ENCODE data around the gene OIP5. TPM values are rescaled to one million over a fixed set of nuclear protein-coding genes. Genes with fewer than 3 reads are reported as not detected.

Gene OIP5
- total RNA-seq (2014; rRNA removed; shearing (Covaris generic); ENCODE audit: low replicate concordance): 7.7 and 13.1 TPM in 2 replicates

DNA sequence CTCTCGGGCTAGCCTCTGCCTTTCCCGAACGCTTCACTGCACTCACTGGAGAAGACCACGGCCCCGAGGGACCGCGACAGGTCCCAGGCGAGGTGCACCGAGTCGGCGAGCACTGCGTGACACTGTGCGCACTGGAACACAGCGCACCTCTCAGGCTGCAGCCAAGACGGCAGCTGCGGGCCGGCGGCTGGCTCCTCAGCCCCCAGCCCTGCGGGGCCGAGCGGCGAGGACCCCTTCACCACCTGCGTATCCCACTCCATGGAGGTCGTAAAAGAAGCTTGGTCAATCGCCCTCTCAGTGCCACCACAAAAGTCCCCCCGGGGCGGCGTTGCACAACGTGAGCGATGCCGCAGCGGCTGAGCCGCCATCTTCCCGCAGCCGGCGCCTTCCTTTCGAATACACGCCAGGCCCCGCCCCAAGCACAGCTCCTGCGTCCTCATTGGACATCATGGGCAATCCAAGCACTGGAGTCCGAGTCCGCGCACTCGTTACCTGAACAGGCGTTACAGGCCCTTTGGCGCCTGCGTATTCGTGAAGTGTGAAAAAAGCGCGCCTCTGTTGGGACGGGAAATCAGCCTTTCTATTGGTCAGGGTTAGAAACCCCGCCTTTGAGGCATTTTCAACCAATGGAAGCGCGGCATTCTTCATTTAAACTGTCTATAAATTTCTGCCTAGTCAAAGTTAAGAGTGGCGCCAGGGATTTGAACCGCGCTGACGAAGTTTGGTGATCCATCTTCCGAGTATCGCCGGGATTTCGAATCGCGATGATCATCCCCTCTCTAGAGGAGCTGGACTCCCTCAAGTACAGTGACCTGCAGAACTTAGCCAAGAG, at the start of gene OIP5, which contains the start of gene NUSAP1:
Gene OIP5, minus strand, starts transcription at position 398 of the 832 bp plus-strand sequence. Its CDS starts 30 bp downstream, at position 368.
Gene NUSAP1, plus strand, starts transcription at position 688 of the 832 bp plus-strand sequence. Its CDS starts 77 bp downstream, at position 765.
- Histone ChIP-seq H3K36me3 (ENCODE audit: insufficient read depth, low read length) (peaks cover 5% of the 10 kb centered on the region; the same call in 1 of the 2 replicates), H2AFZ (ENCODE audit: low read length) (peak within 1 kb of the TSS; percentile 66), H3K4me1 (ENCODE audit: low read length) (peaks cover 23% of the 10 kb centered on the region), H3K4me2 (ENCODE audit: low read depth, low read length, poor library complexity, severe bottlenecking) (peak within 1 kb of the TSS; percentile 93), H4K20me1 (ENCODE audit: insufficient read depth, low read depth, low read length) (no peaks in the 10 kb centered on the region), H3K27ac (ENCODE audit: low read length) (peak within 1 kb of the TSS; percentile 88), H3K9me2 (replicated peaks; ENCODE audit: insufficient read depth, low read length) (no peaks in the 10 kb centered on the region), H3K9ac (ENCODE audit: low read length) (peak within 1 kb of the TSS; percentile 90), H3K4me3 (ENCODE audit: low read length) (peak within 1 kb of the TSS; percentile 88), H3K79me2 (ENCODE audit: low read length) (peaks cover 56% of the 10 kb centered on the region), H3K27me3 (ENCODE audit: low read length) (no peaks in the 10 kb centered on the region), H3K9me3 (ENCODE audit: low read length) (no peaks in the 10 kb centered on the region)
- DNase-seq: peak; percentile 100

DNA sequence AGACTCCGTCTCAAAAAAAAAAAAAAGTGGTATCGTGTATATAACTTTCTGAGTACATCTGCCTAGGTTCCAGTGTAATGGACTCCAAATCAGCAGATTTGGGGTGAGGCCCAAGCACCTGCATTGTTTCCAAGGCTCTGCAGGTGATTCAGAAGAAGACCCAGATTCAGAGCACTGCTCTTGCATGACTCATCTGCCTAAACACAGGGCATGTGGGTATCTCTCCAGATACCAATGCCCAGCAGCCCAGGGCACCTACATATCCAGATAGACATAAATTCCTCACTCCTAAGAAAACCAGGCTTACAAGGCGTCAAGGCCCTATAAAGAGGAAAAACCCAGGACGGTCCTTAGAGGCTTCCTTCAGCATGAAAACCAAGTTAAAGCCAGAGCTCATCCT, 45.6 kb upstream of the OIP5 start:
- Histone ChIP-seq H3K79me2 (ENCODE audit: low read length) (0 out of 2 replicates have a peak, but pooled peaks cover 3% of the 10 kb centered on the region), H3K27me3 (ENCODE audit: low read length) (no peaks in the 10 kb centered on the region), H3K9me2 (replicated peaks; ENCODE audit: insufficient read depth, low read length) (no peaks in the 10 kb centered on the region), H3K9ac (ENCODE audit: low read length) (no peak overlapping the region), H3K27ac (ENCODE audit: low read length) (no peak overlapping the region), H3K9me3 (ENCODE audit: low read length) (no peaks in the 10 kb centered on the region), H3K4me2 (ENCODE audit: low read depth, low read length, poor library complexity, severe bottlenecking) (no peak overlapping the region), H3K4me3 (ENCODE audit: low read length) (no peak overlapping the region), H4K20me1 (ENCODE audit: insufficient read depth, low read depth, low read length) (no peaks in the 10 kb centered on the region), H3K36me3 (ENCODE audit: insufficient read depth, low read length) (peaks cover 37% of the 10 kb centered on the region), H3K4me1 (ENCODE audit: low read length) (no peaks in the 10 kb centered on the region), H2AFZ (ENCODE audit: low read length) (no peak overlapping the region)
- DNase-seq: no peak

DNA sequence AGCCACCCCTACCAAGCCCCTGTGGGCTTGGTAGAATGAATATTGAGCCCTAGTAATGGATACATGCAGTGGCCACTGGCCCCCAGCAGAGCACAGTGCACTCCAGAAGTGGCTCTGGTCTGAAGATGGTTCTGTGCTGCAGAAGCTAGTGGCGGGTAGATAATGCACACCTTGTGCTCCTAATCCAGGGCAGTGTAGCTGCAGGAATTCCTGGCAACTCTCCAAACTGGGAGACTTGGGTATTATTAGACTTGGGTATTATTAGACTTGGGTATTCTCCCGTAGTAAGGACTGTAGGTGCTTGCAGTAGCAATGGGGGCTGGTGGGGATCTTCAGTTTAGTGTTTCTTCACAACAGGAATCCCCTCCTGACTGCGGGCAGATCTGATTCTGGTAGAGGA, 35.0 kb upstream of the OIP5 start:
- H2AFZ ChIP-seq (ENCODE audit: low read length): no peak overlapping the region
- H3K36me3 ChIP-seq (ENCODE audit: insufficient read depth, low read length): peaks cover 54% of the 10 kb centered on the region
- H3K9me3 ChIP-seq (ENCODE audit: low read length): no peaks in the 10 kb centered on the region

DNA sequence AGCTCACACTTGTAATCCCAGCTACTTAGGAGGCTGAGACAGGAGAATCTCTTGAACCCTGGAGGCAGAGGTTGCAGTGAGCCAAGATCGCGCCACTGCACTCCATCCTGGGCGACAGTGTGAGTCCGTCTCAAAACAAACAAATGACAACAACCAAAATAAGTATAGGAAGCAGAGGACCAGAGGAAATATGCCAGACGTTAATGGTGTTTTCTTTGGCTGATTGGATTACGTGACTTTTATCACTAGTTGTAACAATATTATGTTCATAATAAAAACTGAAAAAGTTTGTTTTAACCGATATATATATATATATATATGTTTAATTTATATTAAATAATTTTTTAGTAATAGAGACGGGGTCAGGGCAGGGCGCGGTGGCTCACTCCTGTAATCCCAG, 22.0 kb upstream of the OIP5 start:
- no peaks in the 10 kb centered on the region for H3K27me3 ChIP-seq (ENCODE audit: low read length)
- H2AFZ ChIP-seq (ENCODE audit: low read length): no peak overlapping the region
- H3K79me2 ChIP-seq (ENCODE audit: low read length): peaks cover 9% of the 10 kb centered on the region
- H3K9me2 ChIP-seq (replicated peaks; ENCODE audit: insufficient read depth, low read length): no peaks in the 10 kb centered on the region
- DNase-seq: no peak
- no peak overlapping the region for H3K9ac ChIP-seq (ENCODE audit: low read length)
- H3K9me3 ChIP-seq (ENCODE audit: low read length): no peaks in the 10 kb centered on the region
- no peak overlapping the region for H3K27ac ChIP-seq (ENCODE audit: low read length)
- peaks cover 76% of the 10 kb centered on the region for H3K36me3 ChIP-seq (ENCODE audit: insufficient read depth, low read length)
- H4K20me1 ChIP-seq (ENCODE audit: insufficient read depth, low read depth, low read length): no peaks in the 10 kb centered on the region
- H3K4me2 ChIP-seq (ENCODE audit: low read depth, low read length, poor library complexity, severe bottlenecking): no peak overlapping the region
- H3K4me3 ChIP-seq (ENCODE audit: low read length): no peak overlapping the region
- H3K4me1 ChIP-seq (ENCODE audit: low read length): no peaks in the 10 kb centered on the region

More for the DNA sequence above, 35.0 kb upstream of the OIP5 start:
- Histone ChIP-seq H3K9me2 (replicated peaks; ENCODE audit: insufficient read depth, low read length) (no peaks in the 10 kb centered on the region), H3K4me2 (ENCODE audit: low read depth, low read length, poor library complexity, severe bottlenecking) (no peak overlapping the region), H3K27ac (ENCODE audit: low read length) (no peak overlapping the region), H4K20me1 (ENCODE audit: insufficient read depth, low read depth, low read length) (no peaks in the 10 kb centered on the region), H3K79me2 (ENCODE audit: low read length) (peaks cover 14% of the 10 kb centered on the region), H3K4me3 (ENCODE audit: low read length) (no peak overlapping the region), H3K27me3 (ENCODE audit: low read length) (no peaks in the 10 kb centered on the region), H3K4me1 (ENCODE audit: low read length) (no peaks in the 10 kb centered on the region), H3K9ac (ENCODE audit: low read length) (no peak overlapping the region)
- DNase-seq: no peak

DNA sequence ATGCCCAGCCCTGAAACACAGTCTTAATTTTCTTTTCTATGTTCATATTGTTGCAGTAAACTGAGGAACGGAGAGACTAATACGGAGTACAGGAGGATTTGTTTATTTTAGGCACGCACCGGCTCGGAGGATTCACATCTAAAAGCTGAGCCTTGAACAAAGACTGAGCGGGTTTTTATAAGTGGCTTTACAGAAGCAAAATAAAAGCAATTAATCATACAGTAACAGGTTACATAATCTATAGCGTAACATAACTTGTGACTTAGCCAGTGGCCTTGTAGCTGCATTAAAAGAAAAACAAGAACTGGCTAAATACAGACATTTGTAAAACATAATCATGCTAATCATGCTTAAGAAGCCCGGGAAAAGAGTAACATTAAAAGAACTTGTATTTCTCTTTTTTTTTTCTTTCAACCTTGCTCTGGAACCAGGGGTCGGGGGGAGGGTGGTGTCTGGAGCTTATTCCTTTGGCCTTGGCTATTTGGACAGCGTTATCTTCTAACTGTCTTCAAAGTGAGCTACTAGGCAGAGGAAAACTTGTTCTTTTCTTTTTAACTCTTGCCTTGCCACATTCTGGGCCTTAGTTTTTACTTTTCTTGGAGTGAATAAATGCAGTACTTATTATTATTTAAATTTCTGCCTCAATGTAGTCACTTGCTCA, 17.8 kb upstream of the OIP5 start:
- Histone ChIP-seq H3K9me3 (ENCODE audit: low read length) (no peaks in the 10 kb centered on the region), H3K4me2 (ENCODE audit: low read depth, low read length, poor library complexity, severe bottlenecking) (no peak overlapping the region), H3K9ac (ENCODE audit: low read length) (no peak overlapping the region), H3K27me3 (ENCODE audit: low read length) (no peaks in the 10 kb centered on the region), H2AFZ (ENCODE audit: low read length) (no peak overlapping the region), H3K27ac (ENCODE audit: low read length) (no peak overlapping the region), H3K4me1 (ENCODE audit: low read length) (no peaks in the 10 kb centered on the region), H3K36me3 (ENCODE audit: insufficient read depth, low read length) (peaks cover 64% of the 10 kb centered on the region), H3K4me3 (ENCODE audit: low read length) (no peak overlapping the region), H3K9me2 (replicated peaks; ENCODE audit: insufficient read depth, low read length) (no peaks in the 10 kb centered on the region), H3K79me2 (ENCODE audit: low read length) (peaks cover 29% of the 10 kb centered on the region), H4K20me1 (ENCODE audit: insufficient read depth, low read depth, low read length) (no peaks in the 10 kb centered on the region)
- DNase-seq: no peak

DNA sequence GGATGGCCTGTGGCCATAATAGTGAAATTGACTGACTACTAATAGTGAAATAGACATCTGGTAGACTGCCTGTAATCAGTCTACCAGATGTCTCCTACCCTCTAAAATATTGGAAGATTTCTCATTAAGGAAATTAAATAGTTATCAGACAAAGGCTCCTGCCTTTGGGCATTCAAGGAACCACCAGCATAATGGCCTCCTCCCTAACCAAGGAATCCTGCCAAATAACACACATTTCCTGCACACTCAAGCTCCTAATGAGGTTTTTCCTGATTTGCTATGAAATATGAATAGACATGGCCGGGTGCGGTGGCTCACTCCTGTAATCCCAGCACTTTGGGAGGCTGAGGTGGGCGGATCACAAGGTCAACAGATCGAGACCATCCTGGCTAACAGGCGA, 14.8 kb upstream of the OIP5 start:
- no peaks in the 10 kb centered on the region for H3K9me2 ChIP-seq (replicated peaks; ENCODE audit: insufficient read depth, low read length)
- DNase-seq: no peak
- no peak overlapping the region for H3K4me2 ChIP-seq (ENCODE audit: low read depth, low read length, poor library complexity, severe bottlenecking)
- H3K36me3 ChIP-seq (ENCODE audit: insufficient read depth, low read length): peaks cover 58% of the 10 kb centered on the region
- H3K9me3 ChIP-seq (ENCODE audit: low read length): no peaks in the 10 kb centered on the region
- no peaks in the 10 kb centered on the region for H3K27me3 ChIP-seq (ENCODE audit: low read length)
- H3K79me2 ChIP-seq (ENCODE audit: low read length): peaks cover 46% of the 10 kb centered on the region
- H3K9ac ChIP-seq (ENCODE audit: low read length): no peak overlapping the region
- H3K27ac ChIP-seq (ENCODE audit: low read length): no peak overlapping the region
- H3K4me1 ChIP-seq (ENCODE audit: low read length): no peaks in the 10 kb centered on the region
- no peak overlapping the region for H2AFZ ChIP-seq (ENCODE audit: low read length)
- H4K20me1 ChIP-seq (ENCODE audit: insufficient read depth, low read depth, low read length): no peaks in the 10 kb centered on the region
- no peak overlapping the region for H3K4me3 ChIP-seq (ENCODE audit: low read length)

DNA sequence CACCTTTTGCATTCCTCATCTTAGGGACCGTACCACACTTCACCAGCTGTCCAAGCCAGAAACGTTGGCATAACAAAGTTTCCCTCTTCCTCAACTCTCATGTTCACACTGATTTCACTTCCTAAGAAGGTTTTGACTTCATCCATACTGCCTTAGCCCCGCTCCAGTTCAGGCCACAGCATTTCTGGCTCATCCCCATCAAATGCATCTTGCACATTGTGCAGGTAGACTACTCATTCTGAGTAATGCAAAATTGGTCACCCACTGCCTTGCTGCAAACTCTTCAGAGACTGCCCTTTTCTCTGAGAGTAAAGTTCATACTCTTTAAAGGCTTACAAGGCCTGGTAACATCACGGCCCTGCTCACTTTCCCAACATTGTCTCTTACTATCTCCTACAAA, 9.1 kb upstream of the OIP5 start:
- Histone ChIP-seq H3K4me3 (ENCODE audit: low read length) (no peak overlapping the region), H3K9ac (ENCODE audit: low read length) (no peak overlapping the region), H3K79me2 (ENCODE audit: low read length) (peaks cover 82% of the 10 kb centered on the region), H3K27ac (ENCODE audit: low read length) (no peak overlapping the region), H4K20me1 (ENCODE audit: insufficient read depth, low read depth, low read length) (no peaks in the 10 kb centered on the region; the same call in 1 of the 2 replicates), H2AFZ (ENCODE audit: low read length) (no peak overlapping the region), H3K27me3 (ENCODE audit: low read length) (no peaks in the 10 kb centered on the region), H3K36me3 (ENCODE audit: insufficient read depth, low read length) (peaks cover 55% of the 10 kb centered on the region), H3K4me2 (ENCODE audit: low read depth, low read length, poor library complexity, severe bottlenecking) (no peak overlapping the region), H3K9me2 (replicated peaks; ENCODE audit: insufficient read depth, low read length) (no peaks in the 10 kb centered on the region), H3K4me1 (ENCODE audit: low read length) (no peaks in the 10 kb centered on the region), H3K9me3 (ENCODE audit: low read length) (no peaks in the 10 kb centered on the region)
- no peak for DNase-seq

DNA sequence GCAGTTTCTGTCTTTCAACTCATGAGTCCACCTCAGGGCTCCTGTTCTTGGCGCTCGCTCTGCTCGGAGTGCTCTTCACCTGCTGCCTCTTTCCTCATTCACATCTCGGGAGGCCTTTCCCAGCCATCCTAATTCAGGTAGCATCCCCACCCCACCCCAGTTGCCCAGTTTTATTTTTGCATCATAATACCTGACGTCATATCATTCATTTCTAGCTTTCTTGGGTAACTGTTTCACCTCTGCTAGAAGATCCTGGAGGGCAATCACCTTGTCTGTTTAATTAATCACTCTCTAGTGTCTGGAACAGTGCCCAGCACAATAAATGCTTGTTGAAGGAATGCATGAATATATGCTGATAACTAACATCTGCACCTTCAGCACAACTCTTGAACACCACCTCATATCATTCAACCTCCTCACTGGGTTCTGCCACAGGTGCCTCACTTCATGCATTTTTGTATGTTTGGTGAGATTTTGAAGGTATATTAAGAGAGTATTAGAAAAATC, 7.9 kb upstream of the OIP5 start:
- no peak overlapping the region for H3K9ac ChIP-seq (ENCODE audit: low read length)
- H3K9me3 ChIP-seq (ENCODE audit: low read length): no peaks in the 10 kb centered on the region
- H4K20me1 ChIP-seq (ENCODE audit: insufficient read depth, low read depth, low read length): no peaks in the 10 kb centered on the region; the same call in 1 of the 2 replicates
- H3K36me3 ChIP-seq (ENCODE audit: insufficient read depth, low read length): peaks cover 52% of the 10 kb centered on the region
- peaks cover 82% of the 10 kb centered on the region for H3K79me2 ChIP-seq (ENCODE audit: low read length)
- no peak overlapping the region for H3K4me2 ChIP-seq (ENCODE audit: low read depth, low read length, poor library complexity, severe bottlenecking)
- H3K9me2 ChIP-seq (replicated peaks; ENCODE audit: insufficient read depth, low read length): no peaks in the 10 kb centered on the region
- no peak overlapping the region for H3K27ac ChIP-seq (ENCODE audit: low read length)
- H2AFZ ChIP-seq (ENCODE audit: low read length): no peak overlapping the region
- no peak for DNase-seq
- no peaks in the 10 kb centered on the region for H3K4me1 ChIP-seq (ENCODE audit: low read length)
- H3K27me3 ChIP-seq (ENCODE audit: low read length): no peaks in the 10 kb centered on the region
- H3K4me3 ChIP-seq (ENCODE audit: low read length): no peak overlapping the region
